ENCODE results near the gene CHL1. TPM values are rescaled to one million over a fixed set of nuclear protein-coding genes. Genes with fewer than 3 reads are reported as not detected.

The CHL1 gene, protein sequence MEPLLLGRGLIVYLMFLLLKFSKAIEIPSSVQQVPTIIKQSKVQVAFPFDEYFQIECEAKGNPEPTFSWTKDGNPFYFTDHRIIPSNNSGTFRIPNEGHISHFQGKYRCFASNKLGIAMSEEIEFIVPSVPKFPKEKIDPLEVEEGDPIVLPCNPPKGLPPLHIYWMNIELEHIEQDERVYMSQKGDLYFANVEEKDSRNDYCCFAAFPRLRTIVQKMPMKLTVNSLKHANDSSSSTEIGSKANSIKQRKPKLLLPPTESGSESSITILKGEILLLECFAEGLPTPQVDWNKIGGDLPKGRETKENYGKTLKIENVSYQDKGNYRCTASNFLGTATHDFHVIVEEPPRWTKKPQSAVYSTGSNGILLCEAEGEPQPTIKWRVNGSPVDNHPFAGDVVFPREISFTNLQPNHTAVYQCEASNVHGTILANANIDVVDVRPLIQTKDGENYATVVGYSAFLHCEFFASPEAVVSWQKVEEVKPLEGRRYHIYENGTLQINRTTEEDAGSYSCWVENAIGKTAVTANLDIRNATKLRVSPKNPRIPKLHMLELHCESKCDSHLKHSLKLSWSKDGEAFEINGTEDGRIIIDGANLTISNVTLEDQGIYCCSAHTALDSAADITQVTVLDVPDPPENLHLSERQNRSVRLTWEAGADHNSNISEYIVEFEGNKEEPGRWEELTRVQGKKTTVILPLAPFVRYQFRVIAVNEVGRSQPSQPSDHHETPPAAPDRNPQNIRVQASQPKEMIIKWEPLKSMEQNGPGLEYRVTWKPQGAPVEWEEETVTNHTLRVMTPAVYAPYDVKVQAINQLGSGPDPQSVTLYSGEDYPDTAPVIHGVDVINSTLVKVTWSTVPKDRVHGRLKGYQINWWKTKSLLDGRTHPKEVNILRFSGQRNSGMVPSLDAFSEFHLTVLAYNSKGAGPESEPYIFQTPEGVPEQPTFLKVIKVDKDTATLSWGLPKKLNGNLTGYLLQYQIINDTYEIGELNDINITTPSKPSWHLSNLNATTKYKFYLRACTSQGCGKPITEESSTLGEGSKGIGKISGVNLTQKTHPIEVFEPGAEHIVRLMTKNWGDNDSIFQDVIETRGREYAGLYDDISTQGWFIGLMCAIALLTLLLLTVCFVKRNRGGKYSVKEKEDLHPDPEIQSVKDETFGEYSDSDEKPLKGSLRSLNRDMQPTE (N-terminal part only)
- 10 to 100 TPM in 3 of 4 donors, 1 to 10 TPM in 1; 2.6 to 64.8 (median 17.7) TPM for total RNA-seq

DNA sequence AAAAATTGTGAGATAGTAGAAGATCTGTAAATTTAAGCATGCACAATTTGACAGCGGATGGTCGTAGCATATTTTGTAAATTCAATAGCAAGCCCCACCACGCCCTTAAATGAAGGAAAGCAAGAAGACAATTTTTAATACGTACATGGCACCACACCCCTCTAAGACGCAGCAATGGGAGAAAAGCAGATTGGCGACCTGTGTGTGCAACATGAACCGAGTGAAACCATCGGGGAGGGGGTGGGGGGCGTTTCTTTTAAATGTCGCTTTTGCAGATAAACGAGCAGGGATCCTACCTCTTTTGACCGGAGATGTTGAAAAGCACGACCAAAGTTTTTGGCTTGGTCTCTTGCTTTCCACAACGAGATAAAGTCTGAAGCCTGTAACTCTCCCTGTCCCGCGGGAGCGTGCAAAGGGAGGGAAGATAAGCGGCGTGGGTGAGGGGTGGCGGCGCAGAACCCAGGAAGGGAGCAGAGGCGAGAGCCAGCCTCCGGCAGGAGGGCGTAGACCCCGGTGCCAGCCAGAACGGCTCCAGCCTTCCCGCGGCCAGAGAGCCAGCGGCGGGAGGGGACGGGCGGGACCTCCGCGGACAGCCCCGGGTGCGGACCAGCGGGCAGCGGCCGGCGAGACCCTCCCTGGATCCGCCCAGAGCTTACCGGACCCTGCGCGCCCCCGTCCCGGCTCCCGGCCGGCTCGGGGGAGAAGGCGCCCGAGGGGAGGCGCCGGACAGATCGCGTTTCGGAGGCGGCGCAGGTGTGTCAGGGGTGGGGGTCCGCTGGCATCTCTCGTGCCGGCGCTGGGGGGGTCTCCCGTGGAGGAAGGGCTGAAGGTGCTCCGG is at the start of gene CHL1:
Gene CHL1 (plus strand): TSS at position 453 of the 838 bp plus-strand sequence. CDS start 123,014 bp downstream, outside the sequence.
- peak in 1 of 2 donors; percentile 15 for DNase-seq
- no peaks in the 10 kb centered on the region for H3K9me3 ChIP-seq
- no peaks in the 10 kb centered on the region for H3K4me1 ChIP-seq
- intact Hi-C loops (cut with DNase I; ENCODE audit: low total_unique reads) = no loop called here
- no peaks in the 10 kb centered on the region for H3K36me3 ChIP-seq
- H3K4me3 ChIP-seq = peak within 1 kb of the TSS; percentile 36 to 49
- H3K27ac ChIP-seq = no peak within 1 kb of the TSS
- no peak for TF ChIP-seq POLR2A (IDR thresholded peaks at IDR 0.05)
- no peak for TF ChIP-seq CTCF (IDR thresholded peaks at IDR 0.05)
- H3K27me3 ChIP-seq = peaks cover 0 to 6% of the 10 kb centered on the region in 2 donors

- TF ChIP-seq POLR2A (IDR thresholded peaks at IDR 0.05) (no peak), CTCF (IDR thresholded peaks at IDR 0.05) (no peak)
- intact Hi-C loops (cut with DNase I; ENCODE audit: low total_unique reads) = no loop called here
- no peak for DNase-seq
- H3K4me3 ChIP-seq = no peak overlapping the region
- no peaks in the 10 kb centered on the region for H3K27me3 ChIP-seq
- H3K4me1 ChIP-seq = no peaks in the 10 kb centered on the region
- no peak overlapping the region for H3K27ac ChIP-seq
- H3K36me3 ChIP-seq = no peaks in the 10 kb centered on the region
- H3K9me3 ChIP-seq = no peaks in the 10 kb centered on the region
Measured at GRCh38 chr3:151614-152189, 44.9 kb upstream of the CHL1 start.

DNA sequence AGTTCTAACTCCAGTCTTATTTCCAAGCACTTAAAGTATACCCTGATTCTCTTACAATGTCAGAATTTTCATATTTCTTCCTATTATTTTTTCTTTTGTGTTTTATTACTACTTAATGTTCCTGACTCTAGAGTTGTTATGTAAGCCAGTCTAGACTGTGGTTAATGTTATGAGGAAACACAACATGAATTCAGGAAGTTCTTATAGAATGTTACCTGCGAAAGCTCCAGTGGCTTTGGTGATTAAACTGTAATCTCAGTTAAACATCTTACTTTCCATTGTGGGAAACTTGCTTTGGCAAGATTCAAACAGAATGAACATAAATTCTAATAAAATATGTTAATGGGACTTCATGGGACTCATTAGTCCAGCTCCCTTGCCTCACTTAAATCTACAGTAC is 36.6 kb upstream of the CHL1 start:
- Histone ChIP-seq H3K4me1 (no peaks in the 10 kb centered on the region), H3K27me3 (no peaks in the 10 kb centered on the region), H3K27ac (no peak overlapping the region), H3K4me3 (no peak overlapping the region), H3K36me3 (no peaks in the 10 kb centered on the region), H3K9me3 (no peaks in the 10 kb centered on the region)
- no peak for TF ChIP-seq POLR2A (IDR thresholded peaks at IDR 0.05)
- TF ChIP-seq CTCF (IDR thresholded peaks at IDR 0.05) = no peak
- no peak for DNase-seq
- intact Hi-C loops (cut with DNase I; ENCODE audit: low total_unique reads) = no loop called here

DNA sequence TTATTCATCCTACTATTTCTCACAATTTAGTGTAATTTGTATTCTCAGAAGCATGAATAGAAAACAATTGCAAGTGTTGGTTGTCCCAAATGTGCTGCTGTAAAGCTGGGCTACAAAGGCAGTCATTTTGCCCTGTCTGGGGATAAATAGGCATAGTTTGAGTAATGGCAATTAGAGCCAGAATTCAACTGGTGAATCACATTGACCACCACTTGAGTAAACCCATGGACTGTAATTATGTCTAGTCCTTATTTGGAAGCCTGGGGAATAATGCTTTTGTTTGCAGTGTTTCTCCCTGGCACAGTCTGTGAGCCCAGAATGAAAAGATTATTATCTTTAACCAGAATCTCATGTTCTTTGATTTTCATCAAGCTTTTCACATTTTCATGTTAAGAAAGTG is 30.5 kb upstream of the CHL1 start:
- no peak overlapping the region for H3K27ac ChIP-seq
- intact Hi-C loops (cut with DNase I; ENCODE audit: low total_unique reads) = no loop called here
- no peaks in the 10 kb centered on the region for H3K9me3 ChIP-seq
- no peaks in the 10 kb centered on the region for H3K36me3 ChIP-seq
- no peaks in the 10 kb centered on the region for H3K27me3 ChIP-seq
- no peak for TF ChIP-seq CTCF (IDR thresholded peaks at IDR 0.05)
- no peak for TF ChIP-seq POLR2A (IDR thresholded peaks at IDR 0.05)
- DNase-seq = no peak
- H3K4me1 ChIP-seq = no peaks in the 10 kb centered on the region
- H3K4me3 ChIP-seq = no peak overlapping the region

All from uterus (tissue), 4 donors.